CD4-positive, alpha-beta T cell treated with Interleukin-17A for 4 hours (primary cell): ENCODE results near the gene LSP1.

Experiments
- DNase-seq: peaks from one replicate; pipeline ENCODE4 v3.0.0-alpha.2; 2020; ENCODE audit warnings: mixed read lengths

The LSP1 gene

DNA sequence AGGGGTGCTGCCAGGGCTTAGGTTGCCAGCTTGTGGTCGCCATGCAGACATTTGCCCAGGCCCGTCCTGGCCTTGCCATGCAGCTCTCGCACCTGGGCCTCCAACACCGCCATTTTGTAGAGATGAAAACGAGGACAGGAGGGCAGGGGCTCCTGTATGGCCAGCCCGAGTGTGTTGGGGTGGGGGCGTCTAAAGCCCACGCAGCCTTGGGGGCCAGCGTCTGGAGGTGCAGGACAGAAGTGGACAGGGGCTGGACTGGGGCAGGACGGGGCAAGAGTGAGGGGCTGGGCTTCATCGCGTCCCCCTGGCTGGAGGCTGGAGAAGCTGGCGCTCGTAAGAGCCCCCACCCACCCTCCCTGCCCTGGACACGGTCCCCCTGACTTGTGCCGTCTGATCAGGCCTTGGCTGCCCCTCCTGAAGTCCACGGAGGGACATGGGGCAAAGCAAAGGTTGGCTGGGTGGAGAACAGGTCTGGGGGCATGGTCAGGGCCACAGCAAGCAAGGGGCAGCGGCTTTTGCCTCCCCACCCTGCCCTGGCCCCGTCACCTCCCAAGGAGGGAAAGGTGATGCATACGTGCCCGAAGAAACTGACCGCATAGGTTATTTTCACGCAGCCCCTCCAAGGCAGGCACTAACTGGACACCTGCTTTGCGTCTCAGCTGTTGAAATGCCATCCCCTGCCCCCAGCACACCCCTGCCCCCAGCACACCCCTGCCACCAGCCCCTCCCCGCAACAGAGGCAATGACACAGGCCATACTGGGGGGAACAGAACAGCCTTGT, 67.4 kb downstream of the LSP1 start:
- no peak for DNase-seq

DNA sequence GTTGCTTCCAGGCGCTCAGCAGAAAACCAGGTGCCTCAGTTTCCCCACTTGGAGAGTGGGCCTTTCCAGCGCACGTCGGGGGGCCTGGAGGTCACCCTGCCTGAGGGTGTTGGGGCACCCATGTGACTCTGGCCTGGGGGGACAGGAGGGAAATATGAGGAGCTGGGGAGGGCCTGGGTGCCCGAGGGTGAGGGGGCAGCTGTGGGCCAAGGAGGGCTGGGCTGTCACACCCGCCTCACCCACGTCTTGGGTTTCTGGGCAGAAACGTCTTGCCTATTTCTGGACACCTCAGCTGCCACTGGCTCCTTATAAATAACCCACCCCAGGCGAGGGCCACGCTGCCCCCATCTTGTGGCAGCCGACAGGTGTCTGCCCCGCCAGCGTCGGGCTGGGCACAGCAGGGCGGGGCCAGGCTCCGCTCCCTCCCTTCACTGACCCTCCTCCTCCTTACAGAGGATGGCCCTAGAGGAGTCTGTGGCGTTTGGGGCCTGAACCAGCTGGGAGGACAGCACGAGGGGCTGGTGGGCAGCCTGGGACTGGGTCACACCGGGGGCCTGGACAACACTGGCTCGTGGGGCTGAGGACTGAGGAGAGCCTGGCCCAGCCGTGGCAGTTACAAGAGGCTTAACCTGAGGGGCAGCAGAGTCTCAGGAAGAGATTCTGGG, 68.2 kb downstream of the LSP1 start:
- no peak for DNase-seq

DNA sequence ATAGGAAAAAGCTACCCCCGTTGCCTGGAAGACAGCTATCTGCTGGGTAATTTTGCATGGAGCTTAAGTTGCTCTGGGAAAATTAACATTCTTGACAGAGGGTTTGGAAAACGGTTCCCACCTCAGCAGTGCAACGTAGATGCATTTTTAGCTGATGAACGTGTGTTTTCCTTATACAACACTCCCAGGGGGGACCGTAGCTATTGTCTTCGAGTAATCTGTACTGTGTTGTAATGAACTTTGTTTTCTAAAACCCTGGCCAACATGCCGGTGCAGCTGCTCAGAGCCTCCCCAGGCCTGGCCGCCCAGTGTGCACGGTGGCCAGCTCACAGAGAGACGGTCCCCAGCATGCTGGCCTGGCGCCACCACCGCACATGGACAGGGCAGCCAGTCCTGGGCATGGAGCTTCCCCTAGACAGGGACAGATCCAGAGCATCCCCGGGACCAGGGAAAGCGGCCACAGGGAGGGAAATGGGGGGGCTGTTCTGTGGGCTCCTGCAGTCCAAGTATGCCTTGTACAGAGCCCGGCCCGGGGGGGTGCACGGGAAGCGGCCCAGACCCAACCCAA, 68.8 kb downstream of the LSP1 start:
- no peak for DNase-seq

DNA sequence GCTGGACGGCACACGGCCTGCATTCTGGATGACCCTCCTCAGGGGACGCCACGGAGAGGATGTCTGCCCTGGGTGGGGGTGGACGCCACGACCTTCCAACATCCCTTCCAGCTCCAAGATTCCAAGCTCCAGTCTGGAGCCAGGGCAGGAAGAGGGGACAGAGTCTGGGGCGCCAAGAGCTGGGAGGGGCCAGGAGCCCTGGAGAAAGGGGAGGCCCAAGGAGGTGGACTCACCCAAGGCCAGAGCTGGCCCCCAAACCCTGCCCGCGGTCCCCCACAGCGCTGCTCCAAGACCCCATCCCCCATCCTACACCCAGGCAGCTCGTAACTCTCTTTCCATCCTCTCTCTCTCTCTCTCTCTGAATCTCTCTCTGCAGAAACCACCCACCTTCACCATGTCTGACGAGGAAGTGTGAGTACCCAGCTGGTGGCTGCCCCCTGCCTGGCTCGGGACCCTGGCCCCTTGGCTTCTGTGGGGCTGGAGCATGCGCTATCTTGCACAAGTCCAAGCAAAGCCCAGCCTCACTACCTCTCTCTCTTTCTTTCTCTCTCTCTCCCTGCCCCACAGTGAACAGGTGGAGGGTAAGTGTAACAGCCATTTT, 69.7 kb downstream of the LSP1 start:
- no peak for DNase-seq

DNA sequence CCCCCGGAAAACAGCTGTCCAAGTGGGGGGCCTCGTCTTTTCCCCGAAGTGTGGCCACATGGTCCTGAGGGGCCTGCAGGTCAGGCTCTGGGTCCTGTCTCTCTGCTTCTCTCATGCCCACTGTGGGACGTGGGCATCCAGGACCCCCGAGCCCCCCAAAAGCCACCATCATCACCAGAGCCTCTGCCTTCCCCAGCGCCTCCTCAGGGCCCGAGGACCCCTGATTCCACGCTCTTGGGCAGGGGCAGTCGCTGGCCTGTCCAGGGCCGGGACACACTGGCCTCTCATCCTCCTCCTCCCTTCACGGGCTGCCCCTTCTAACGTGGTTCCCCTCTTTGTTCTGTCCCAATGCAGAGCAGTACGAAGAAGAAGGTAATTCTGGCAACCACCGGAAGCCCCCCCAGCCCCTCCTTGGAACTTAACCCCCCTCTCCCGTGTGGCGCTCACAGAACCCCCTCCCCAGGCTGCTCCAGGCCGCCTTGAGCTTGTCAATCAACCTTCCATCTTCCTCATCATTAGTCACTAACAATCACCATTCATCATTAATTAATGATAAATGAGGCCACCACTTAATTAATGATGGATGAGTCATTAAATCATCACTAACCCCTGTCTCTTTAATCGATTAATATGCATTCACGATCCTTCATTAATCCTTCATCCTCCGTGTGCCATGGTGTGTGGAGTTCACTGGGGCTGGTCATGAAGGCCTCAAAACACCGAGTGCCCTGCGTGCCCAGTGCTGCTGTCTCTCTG, 70.5 kb downstream of the LSP1 start:
- DNase-seq = no peak

DNA sequence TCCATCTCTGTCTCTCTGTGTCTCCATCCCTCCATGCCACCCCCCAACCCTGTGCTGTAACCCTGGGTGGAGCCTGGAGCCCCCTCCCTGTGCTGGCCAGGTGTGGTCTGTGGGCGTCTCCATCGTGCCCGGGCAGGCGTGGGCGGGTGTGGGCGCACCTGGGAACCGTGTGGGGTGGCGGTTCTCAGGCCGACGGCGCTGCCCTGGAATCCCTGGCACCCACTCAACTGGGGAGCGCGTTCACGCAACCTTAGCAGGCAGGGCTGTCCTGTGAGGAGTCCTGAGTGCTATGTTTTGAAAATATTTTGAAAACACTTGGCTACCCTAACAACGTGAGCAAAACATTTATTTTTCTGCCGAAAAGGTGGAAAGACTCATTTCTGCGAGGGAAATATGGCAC, 71.3 kb downstream of the LSP1 start:
- DNase-seq = no peak

DNA sequence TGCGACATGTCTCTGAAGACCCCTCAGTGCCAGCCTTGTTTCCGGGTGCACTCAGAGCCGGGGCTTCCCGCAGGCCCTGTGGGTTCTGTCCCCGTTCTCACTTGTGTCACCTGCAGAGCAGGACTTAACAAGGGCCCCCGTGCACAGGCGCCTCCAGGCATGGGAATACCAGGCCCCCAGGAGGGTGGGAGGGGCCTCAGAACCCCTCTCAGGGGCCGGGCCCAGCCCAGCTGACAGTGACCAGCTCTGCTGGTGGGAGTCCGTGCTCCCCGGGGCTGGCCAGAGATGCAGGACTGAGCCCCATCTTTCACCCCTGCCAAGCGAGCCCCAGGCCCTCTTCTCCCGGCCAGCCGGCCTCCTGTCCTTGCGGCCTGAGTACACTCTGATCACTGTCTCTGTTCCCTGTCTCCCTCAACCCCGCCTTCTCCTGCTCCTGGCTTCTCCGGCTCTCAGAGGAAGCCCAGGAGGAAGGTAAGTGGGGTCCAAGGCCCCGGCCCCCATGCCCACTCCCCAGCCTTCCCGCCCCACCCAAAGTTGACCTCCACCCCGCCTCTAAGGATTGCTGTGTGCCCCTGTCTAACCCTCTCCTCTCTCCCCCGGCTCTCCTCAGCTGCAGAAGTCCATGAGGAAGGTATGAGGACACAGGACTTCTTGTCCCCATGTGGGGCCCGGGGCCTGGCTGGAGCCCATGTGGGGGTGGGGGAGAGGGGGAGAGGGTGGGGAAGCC, 71.9 kb downstream of the LSP1 start:
- no peak for DNase-seq

DNA sequence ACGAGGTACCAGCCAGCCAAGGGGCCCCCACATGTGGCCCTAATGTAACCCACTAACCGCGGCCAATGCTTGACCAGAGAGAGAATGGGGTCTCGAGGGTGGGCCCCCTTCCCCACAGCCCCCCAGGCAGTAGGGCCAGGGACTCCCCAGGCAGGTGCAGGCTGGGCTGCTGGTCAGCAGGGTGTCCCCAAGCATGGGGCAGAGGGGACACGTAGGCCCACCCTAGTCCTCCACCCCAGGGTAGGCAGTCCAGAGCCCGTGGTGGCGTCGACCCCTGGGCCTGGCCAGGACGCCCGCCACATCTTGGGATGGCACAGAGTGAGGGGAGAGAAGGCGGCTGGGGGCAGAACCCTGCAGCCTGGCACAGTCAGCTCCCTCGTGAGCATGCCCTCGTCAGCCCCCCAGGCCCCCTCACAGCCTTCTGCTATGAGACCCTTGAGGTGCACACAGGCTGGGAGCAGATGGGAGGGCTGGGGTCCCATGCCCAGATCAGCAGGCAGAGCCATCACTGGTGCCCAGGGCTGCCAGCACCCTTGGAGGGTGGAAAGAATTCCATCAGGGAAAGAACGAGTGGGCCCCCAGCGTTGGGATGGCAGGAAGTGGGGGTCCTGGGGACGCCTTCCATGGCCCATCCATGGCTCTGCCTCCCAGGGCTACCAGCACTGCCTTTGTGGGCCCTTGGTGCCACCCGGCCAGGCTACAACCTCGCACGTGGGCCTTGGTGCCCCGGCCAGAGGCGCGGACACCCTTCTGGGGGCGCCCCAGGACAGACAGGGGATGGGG, 72.7 kb downstream of the LSP1 start:
- DNase-seq = no peak

DNA sequence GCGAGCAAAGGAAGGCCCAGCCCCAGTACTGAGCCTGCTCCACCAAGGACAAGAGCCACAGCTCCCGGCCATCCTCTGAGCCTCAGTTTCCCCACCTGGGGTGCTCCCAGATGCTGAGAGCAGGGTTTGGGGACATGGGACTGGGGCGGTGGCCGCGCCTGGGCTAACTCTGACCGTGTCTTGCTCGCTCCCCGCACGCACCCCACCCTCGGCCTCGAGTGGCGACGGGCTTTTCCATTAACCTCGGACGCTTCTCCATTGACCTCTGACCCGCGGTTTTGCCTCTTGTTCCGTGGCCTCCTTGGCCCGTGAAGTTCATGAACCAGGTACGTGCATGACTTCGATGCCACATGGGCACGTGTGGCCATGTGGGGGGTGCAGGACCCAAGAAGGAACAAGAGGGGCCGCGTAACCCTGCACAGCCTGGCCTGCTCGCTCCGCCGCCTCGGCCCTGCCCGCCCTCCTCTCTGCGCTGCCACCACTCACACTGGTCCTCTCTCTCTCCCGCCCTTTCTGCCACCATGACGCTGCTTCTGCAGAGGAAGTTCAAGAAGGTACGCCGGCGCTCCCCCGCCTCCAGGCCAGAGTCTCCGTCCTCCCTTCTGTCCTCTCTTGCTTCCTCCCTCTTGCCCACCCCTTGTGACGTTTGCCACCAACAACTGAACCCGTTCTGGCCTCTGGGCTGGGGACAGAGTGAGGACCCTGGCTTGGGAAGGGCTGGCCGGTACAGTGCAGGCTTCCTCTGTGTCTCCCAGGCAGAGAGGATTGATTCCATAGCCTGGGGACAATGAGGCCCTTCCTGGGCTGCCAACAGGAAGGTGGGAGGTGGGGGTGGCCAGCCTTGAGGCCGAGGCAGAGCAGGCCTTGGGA, 73.5 kb downstream of the LSP1 start:
- DNase-seq = no peak

DNA sequence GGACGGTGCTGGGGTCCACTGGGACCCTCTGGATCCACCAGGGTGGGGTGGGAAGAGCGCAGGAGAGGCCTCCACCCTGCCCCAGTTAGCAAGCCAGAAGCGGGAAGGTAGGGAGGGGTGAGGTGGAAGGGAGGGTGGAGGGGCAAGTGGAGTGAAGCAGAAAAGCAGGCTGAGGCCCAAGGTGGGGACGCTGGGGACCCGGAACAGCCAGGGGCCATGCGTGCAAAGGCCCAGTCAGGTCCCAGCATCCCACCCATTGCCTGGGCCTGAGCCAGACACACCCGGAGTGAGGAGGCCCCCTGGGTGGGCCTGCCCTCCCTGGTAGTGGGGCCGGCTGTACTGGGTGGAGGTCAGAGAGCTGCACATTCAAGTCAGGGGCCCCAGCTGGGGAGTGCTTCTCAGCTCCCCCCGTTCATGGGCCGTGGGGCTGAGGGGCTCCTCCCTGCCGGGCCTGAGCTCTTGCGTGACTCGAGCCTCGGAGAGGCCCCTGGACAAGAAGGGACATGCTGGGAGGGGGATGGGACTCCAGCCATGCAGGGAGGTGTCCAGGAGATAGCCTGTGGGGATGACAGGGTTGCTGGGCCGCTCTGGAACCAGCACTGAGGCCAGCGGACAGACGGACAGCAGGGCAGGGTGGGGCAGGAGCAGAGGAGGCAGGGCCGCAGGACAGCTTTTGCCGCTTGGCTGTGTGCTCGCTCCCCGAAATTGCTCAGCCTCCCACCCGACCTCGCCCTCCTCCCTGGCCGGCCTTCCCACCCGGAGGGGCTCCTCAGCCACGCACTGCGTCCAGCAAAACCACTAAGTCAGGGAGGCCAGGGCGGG, 74.4 kb downstream of the LSP1 start:
- no peak for DNase-seq

DNA sequence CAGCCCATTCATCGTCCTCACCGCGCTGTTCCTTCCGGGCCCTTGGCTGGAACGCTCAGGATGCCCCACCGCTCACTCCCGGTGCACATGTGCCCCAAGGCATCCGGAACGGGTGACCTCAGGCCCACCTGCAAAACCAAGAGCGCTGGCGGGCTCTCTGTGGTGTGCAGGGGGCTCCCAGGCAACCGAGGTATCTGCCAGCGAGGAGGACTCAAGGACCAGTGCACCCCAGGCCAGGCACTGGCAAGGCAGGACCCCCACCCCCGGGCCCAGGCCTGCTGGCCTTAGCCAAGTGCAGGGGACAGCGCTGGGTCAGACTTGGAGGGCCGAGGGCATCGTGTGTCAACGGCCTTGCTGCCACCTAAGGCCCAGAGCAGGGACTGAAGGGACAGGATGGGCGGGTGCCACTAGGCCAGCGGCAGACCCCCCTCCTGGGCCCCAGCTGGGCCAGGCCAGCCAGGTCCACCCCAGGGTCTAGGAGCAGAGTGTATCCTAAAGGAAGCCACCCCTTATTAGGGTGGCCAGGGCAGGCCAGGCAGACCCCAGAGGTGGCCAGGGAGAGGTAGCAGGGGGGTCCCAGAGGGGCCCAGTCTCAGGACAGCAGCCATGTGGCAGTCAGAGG, 75.1 kb downstream of the LSP1 start:
- no peak for DNase-seq

DNA sequence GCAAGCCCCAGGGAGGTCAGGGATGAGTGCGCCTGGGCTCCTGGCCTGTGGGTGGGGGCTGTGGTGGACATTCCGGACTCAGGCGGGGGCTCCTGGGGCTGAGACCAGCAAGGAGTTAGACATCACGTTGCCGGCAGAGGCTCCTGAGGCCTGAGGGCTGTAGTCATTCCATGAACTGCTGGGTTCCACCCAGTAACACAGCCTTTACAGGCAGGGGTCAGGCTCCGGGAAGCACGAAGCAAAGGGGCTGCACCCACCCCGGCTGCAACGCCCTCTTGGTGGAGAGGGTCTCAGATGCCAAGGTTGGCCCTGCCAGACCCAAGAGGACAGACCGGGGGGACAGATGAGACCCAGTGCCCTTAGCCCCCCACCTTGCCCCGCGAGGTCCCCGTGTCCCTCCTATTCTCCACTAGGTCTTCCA, 75.6 kb downstream of the LSP1 start:
- DNase-seq = no peak

DNA sequence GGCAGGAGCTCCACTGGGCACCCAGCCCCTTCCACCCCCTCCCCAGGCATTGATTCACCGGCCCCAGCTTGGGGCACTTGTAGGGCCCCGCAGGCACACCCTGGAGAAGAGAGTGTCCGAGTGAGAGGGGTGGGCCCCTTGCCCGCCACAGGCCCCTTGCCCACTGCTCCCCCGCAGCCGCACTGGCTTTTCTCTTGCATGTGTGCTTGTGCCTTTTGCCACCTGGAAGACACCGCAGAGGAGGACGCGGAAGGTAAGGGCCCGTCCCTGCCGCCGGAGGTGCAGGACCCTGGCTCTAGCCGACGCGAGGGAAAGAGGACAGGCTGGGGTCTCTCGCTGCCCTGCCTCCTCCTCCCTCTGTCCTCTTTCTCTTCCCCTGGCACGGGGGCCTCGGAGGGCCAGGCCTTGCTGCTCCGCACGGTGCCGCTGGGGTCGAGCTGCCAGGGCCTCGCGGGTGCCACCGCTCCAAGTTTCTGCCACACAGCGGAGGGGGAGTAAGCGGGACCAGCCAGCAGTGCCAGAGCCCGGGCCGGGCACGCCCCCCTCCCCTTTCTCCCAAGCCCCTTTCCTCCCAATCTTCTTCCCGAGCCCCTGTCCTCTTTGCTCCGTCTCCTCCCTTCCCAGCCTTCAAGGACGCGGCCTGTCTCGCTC, 76.1 kb downstream of the LSP1 start:
- DNase-seq = no peak

DNA sequence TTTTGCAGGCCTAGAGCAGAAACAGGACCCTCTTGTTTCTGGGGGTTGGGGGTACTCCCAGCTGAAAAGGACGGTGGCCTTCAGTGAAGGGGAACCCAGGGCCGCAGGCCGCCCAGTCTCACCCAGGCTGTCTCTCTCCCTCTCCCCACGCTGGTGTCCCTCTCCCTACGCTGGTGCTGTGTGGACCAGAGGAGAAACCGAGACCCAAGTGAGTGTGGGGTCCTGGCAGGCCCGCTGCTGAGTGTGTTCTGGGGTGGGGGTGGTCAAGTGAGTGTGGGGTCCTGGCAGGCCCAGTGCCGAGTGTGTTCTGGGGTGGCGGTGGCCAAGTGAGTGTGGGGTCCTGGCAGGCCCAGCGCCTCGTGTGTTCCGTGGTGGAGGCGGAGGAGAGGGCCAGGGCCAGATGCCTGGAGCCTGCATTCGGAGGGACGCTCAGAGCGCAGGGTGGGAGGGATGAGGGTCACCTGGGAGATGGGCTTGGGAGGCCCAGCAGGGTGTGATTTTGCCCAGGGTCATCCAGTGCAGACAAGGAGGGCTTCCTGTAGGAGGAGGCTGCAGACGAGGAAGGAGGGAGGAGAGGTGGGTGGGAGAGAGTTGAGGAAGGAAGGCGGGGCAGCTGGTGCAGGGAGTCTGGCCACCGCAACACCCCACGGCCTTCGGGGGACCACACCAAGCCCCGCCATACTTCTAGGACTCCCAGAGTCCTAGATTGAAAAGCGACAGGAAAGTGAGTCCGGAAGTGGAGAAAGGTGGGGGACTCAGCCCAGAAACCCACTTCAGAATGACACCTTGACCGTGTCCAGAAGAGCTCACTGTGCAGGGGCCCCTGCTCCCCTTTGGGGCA, 77.0 kb downstream of the LSP1 start:
- DNase-seq = no peak

DNA sequence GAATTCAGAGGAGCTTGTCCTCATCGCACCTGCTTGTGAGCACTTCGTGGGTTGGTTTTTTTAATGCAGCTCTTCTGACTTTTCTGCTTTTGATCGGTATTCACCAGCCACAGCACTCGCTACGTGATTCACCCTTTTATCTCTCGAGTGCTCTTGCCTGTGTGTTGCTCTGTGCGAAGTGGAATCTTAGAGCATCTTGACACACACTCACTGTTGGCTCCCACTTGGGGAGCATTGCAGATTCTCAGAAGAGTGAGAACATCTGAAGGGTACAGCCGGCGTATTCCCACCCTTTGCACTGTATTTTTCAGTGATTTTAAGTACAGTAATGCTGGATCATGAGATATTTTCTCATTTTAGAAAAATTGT, 77.6 kb downstream of the LSP1 start:
- no peak for DNase-seq

DNA sequence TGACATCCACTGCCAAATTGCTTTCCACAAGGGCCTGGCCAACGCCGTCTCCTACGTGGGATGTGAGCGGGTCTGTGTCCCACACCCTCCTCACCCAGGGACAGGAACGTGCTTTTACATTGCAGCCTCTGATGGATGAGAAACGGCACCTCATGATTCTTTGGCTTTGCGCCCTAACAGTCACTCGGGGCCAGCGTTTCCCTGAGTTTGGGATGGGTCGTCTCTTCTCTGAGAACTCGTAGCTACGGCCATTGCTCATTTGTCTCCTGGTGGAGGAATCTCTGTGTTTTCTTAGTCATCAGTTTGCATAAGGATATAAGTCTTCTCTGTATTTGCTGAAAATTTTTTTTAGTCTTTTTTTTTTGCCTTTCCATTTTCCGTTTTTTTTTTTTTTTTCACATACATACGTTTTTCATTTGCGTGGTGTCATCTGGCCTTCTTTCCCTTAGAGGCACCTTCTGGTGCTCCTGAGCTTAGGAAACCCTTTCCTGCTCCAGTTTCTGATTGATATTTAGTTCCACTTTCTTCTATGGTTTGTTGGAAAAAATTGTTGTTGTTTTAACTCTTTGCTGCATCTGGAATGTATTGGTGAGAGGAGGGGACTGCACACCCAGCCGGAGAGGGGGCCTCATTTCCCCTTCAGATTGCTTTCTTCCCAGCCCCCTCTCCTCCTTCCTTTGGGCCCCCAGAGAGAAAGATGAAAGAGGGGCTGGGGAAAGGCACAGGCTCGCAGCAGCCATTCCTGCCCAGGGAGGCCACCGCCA, 78.6 kb downstream of the LSP1 start:
- no peak for DNase-seq

DNA sequence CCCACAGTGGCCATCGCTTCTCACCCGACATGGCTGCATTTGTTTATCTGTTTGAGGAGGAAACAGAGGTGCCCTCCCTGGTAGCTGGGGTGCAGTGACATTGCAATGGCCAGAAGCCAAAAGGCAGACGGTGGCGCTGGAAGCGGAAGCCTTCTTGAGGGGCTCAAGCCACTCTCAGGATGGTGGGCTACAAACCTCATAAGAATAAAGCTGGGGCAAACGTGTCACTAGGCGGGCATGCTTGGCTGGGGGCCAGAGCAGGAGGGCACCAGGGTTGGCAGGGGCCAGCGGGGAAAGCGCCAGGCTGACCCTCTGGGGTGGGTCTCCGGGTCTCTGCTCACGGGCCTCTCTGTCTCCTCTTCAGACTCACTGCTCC, 79.2 kb downstream of the LSP1 start:
- DNase-seq = no peak
